H1 (cell line): ENCODE measurements around the gene F11R. TPM values are rescaled to one million over a fixed set of nuclear protein-coding genes. Genes with fewer than 3 reads are reported as not detected.
A peak's percentile ranks its signal among the peaks of the same experiment; 100 is the strongest.
"Not testable (repeated sequence)": the region's sequence is repeated elsewhere in the genome, so short reads cannot be mapped to it uniquely, and the experiment has no call there.

ENCODE experiments used
- CTCF ChIA-PET: fragments of 300-600 bp; sonication (Branson Sonifier 250); formaldehyde crosslinking; loops from one replicate; lab custom pipeline; 2021; ENCODE audit not compliant: partially characterized antibody; lab: Charles Lee
- POLR2A ChIA-PET: fragments of 300-600 bp; sonication (Branson Sonifier 250); formaldehyde crosslinking; loops from one replicate; lab custom pipeline; 2021; ENCODE audit warnings: inconsistent platforms; ENCODE audit not compliant: partially characterized antibody; lab: Charles Lee
- DNase-seq, 2 experiments: peaks; one replicate each; pipeline versions ENCODE4 v3.0.0 to v3.0.0-alpha.2; 2010 to 2022; ENCODE audit warnings: low spot score in 2 of 2, low read depth in 1 of 2, mixed read lengths in 1 of 2
- FAIRE-seq: peaks from 2 replicates; lab custom pipeline; 2011; peaks lifted over from hg19 to GRCh38; lab: Jason Lieb, UNC
- H2AFZ ChIP-seq: 2 replicates; pipeline ENCODE4 v1.8.1; 2012; ENCODE audit warnings: low read length, inconsistent platforms
- H2AK5ac ChIP-seq: 2 replicates; pipeline ENCODE4 v1.6.1; 2013; ENCODE audit warnings: low read depth, low read length
- H2BK120ac ChIP-seq: replicated peaks from 2 replicates; pipeline ENCODE3; 2013; ENCODE audit warnings: low read depth, low read length, inconsistent platforms
- H2BK12ac ChIP-seq: 2 replicates; pipeline ENCODE4 v1.6.1; 2013; ENCODE audit warnings: low read depth, low read length
- H2BK15ac ChIP-seq: 2 replicates; pipeline ENCODE4 v1.6.1; 2013; ENCODE audit warnings: low read length
- H2BK20ac ChIP-seq: 2 replicates; pipeline ENCODE4 v1.6.1; 2013; ENCODE audit warnings: low read length
- H2BK5ac ChIP-seq: 2 replicates; pipeline ENCODE4 v1.6.1; 2013; ENCODE audit warnings: low read depth, low read length
- H3K14ac ChIP-seq: 2 replicates; pipeline ENCODE4 v1.6.1; 2013; ENCODE audit warnings: inconsistent platforms; ENCODE audit not compliant: insufficient read length
- H3K18ac ChIP-seq: 2 replicates; pipeline ENCODE4 v1.6.1; 2013; ENCODE audit warnings: low read length; ENCODE audit errors: extremely low read depth
- H3K23ac ChIP-seq: 2 replicates; pipeline ENCODE4 v1.6.1; 2013; ENCODE audit warnings: inconsistent platforms; ENCODE audit not compliant: insufficient read length
- H3K23me2 ChIP-seq: 2 replicates; pipeline ENCODE4 v1.6.1; 2013; ENCODE audit warnings: low read depth, low read length
- H3K27ac ChIP-seq: 2 replicates; pipeline ENCODE4 v1.6.1; 2011; ENCODE audit warnings: low read depth, low read length, inconsistent platforms
- H3K27me3 ChIP-seq, 4 experiments: replicated peaks in 1 of 4; 1 replicate in 1 of 4; 2 replicates in 3 of 4; pipeline versions ENCODE4 v1.6.1 to v1.8.1; 2011 to 2013; ENCODE audit warnings: low read length in 3 of 4, mild to moderate bottlenecking in 3 of 4, inconsistent platforms in 2 of 4, mixed read lengths in 2 of 4, moderate library complexity in 1 of 4; ENCODE audit not compliant: control insufficient read depth in 3 of 4, insufficient read depth in 3 of 4; ENCODE audit errors: extremely low read depth in 1 of 4
- H3K36me3 ChIP-seq, 4 experiments: 2 replicates each; pipeline versions ENCODE4 v1.6.1 to v1.8.1; 2011 to 2013; ENCODE audit warnings: mild to moderate bottlenecking in 4 of 4, low read length in 3 of 4, moderate library complexity in 2 of 4, control low read depth in 1 of 4, inconsistent platforms in 1 of 4; ENCODE audit not compliant: insufficient read depth in 4 of 4, control insufficient read depth in 2 of 4
- H3K4ac ChIP-seq: replicated peaks from 2 replicates; pipeline ENCODE3; 2013; ENCODE audit warnings: low read length, low read depth, mixed read lengths, inconsistent platforms; ENCODE audit not compliant: insufficient read length
- H3K4me1 ChIP-seq, 4 experiments: replicated peaks in 1 of 4; 1 replicate in 1 of 4; 2 replicates in 3 of 4; pipeline versions ENCODE4 v1.6.1 to v1.8.1; 2011 to 2013; ENCODE audit warnings: low read length in 3 of 4, inconsistent platforms in 2 of 4, mixed read lengths in 1 of 4; ENCODE audit not compliant: insufficient read depth in 4 of 4, control insufficient read depth in 3 of 4
- H3K4me2 ChIP-seq, 2 experiments: 2 replicates each; pipeline versions ENCODE4 v1.6.1 to v1.8.1; 2011 to 2013; ENCODE audit warnings: low read depth in 2 of 2, low read length in 2 of 2, control low read depth in 1 of 2, inconsistent platforms in 1 of 2, mild to moderate bottlenecking in 1 of 2; ENCODE audit not compliant: insufficient read depth in 1 of 2
- H3K4me3 ChIP-seq, 4 experiments: fragments of 200-600, 300-600 bp in 1 of 4; sonication (generic), shearing (Covaris generic), sonication (Bioruptor Twin) in 1 of 4; 2 replicates each; pipeline versions ENCODE4 v1.5.1 to v1.8.1; 2011 to 2016; ENCODE audit warnings: low read length in 4 of 4, low read depth in 3 of 4, control low read depth in 2 of 4, inconsistent platforms in 2 of 4, mild to moderate bottlenecking in 2 of 4, mixed read lengths in 1 of 4, moderate library complexity in 1 of 4; ENCODE audit not compliant: insufficient read depth in 2 of 4; ENCODE audit errors: extremely low read depth in 1 of 4
- H3K56ac ChIP-seq: replicated peaks from 2 replicates; pipeline ENCODE3; 2013; ENCODE audit warnings: low read depth, mild to moderate bottlenecking, mixed read lengths, low read length, inconsistent platforms; ENCODE audit not compliant: insufficient read length
- H3K79me1 ChIP-seq: 2 replicates; pipeline ENCODE4 v1.6.1; 2013; ENCODE audit warnings: low read depth, low read length, control low read depth
- H3K79me2 ChIP-seq, 2 experiments: 2 replicates each; pipeline versions ENCODE4 v1.6.1 to v1.8.1; 2012 to 2013; ENCODE audit warnings: low read length in 2 of 2, mild to moderate bottlenecking in 2 of 2, inconsistent platforms in 1 of 2; ENCODE audit not compliant: insufficient read depth in 2 of 2, control insufficient read depth in 1 of 2
- H3K9ac ChIP-seq, 4 experiments: replicated peaks in 1 of 4; 1 replicate in 1 of 4; 2 replicates in 3 of 4; pipeline versions ENCODE4 v1.6.1 to v1.8.1; 2011 to 2013; ENCODE audit warnings: low read depth in 3 of 4, low read length in 3 of 4, control low read depth in 2 of 4, mild to moderate bottlenecking in 2 of 4, moderate library complexity in 2 of 4, inconsistent platforms in 1 of 4; ENCODE audit errors: extremely low read depth in 1 of 4
- H3K9me3 ChIP-seq, 2 experiments: 2 replicates each; pipeline versions ENCODE4 v1.6.1 to v1.8.1; 2012 to 2013; ENCODE audit warnings: mild to moderate bottlenecking in 2 of 2, moderate library complexity in 2 of 2, control low read depth in 1 of 2, inconsistent platforms in 1 of 2, low read depth in 1 of 2, low read length in 1 of 2, mixed read lengths in 1 of 2; ENCODE audit not compliant: insufficient read depth in 2 of 2
- H4K20me1 ChIP-seq, 2 experiments: replicated peaks in 1 of 2; 2 replicates each; pipeline versions ENCODE3 to v1.8.1; 2011 to 2013; ENCODE audit warnings: inconsistent platforms in 2 of 2, low read length in 2 of 2, mild to moderate bottlenecking in 1 of 2; ENCODE audit not compliant: insufficient read depth in 2 of 2, control insufficient read depth in 1 of 2
- H4K5ac ChIP-seq: 2 replicates; pipeline ENCODE4 v1.6.1; 2013; ENCODE audit warnings: low read length, low read depth, mixed read lengths, inconsistent platforms; ENCODE audit not compliant: insufficient read length
- H4K8ac ChIP-seq: 2 replicates; pipeline ENCODE4 v1.8.0; 2013; ENCODE audit warnings: mild to moderate bottlenecking, moderate library complexity, low read length, inconsistent platforms; ENCODE audit not compliant: insufficient read depth; ENCODE audit errors: extremely low read depth
- H4K91ac ChIP-seq: replicated peaks from 2 replicates; pipeline ENCODE3; 2013; ENCODE audit warnings: low read length, mixed read lengths, inconsistent platforms; ENCODE audit not compliant: insufficient read length
- WGBS, 2 experiments: shearing (Covaris generic) in 1 of 2; methylation state at CpG; one replicate each; pipeline versions ENCODE4 v1.1.6 to v1.1.7; 2013 to 2015; ENCODE audit warnings: low lambda C conversion rate in 2 of 2, mixed read lengths in 2 of 2, inconsistent platforms in 1 of 2, low coverage in 1 of 2, missing lambda C conversion rate in 1 of 2; ENCODE audit not compliant: insufficient replicate concordance in 2 of 2, insufficient coverage in 1 of 2, insufficient read length in 1 of 2; ENCODE audit errors: extremely low coverage in 1 of 2, missing lambda C conversion rate in 1 of 2; 5-methylcytosine and 5-hydroxymethylcytosine counted together
- polyA plus RNA-seq, 7 experiments: library from polyadenylated mRNA; depleted of rRNA in 3 of 7; stranded (reverse) in 5 of 7; unstranded in 2 of 7; fragments of >200 nt in 5 of 7; fragments of 200-250 nt in 2 of 7; gene quantifications; 1 replicate in 5 of 7; 2 replicates in 1 of 7; 4 replicates in 1 of 7; pipeline versions ENCODE4 v1.2.1 to v1.2.3, GENCODE V29; 2011 to 2013; ENCODE audit warnings: missing spikeins in 2 of 7, mixed read lengths in 2 of 7
- total RNA-seq: library from RNA; stranded (reverse); fragmentation: NEBNext Ultra II Directional; extraction: Animal tissue kit (Norgen Biotek cat#: 25700); gene quantifications from 2 replicates; pipeline ENCODE4 v1.2.1, GENCODE V29; 2021

The F11R gene
- total and polyA plus RNA-seq, 2 of the 8 experiments (the other 6 are each of a cell fraction or from before 2014, with no cell fraction given): 159 to 200 TPM

- H3K23me2 ChIP-seq: peaks cover 11% of the 10 kb centered on the region
- not testable (repeated sequence) for H3K56ac ChIP-seq, H2BK5ac ChIP-seq, H4K91ac ChIP-seq, H3K36me3 ChIP-seq, H2AK5ac ChIP-seq, DNase-seq, H2AFZ ChIP-seq, H2BK120ac ChIP-seq, FAIRE-seq, H2BK15ac ChIP-seq, H3K27me3 ChIP-seq, H3K23ac ChIP-seq, H4K5ac ChIP-seq, H3K14ac ChIP-seq, H3K4ac ChIP-seq, H2BK20ac ChIP-seq, H2BK12ac ChIP-seq, H3K18ac ChIP-seq, H3K9ac ChIP-seq, H3K4me3 ChIP-seq, H3K27ac ChIP-seq, H3K9me3 ChIP-seq, H4K8ac ChIP-seq
- H4K20me1 ChIP-seq: peaks cover 9 to 24% of the 10 kb centered on the region in 2 experiments
- H3K79me2 ChIP-seq: peaks cover 43 to 82% of the 10 kb centered on the region in 2 experiments
- peaks cover 18 to 30% (median 23%) of the 10 kb centered on the region in 4 experiments for H3K4me1 ChIP-seq
- CTCF ChIA-PET: interaction anchor here (3.5 kb wide), 1 partner anchor 80 kb away, joined by 12 read pairs; no protein-coding TSS in a partner anchor
- POLR2A ChIA-PET: interaction anchor here (0.7 kb wide), 1 partner anchor 22 kb away, joined by 3 read pairs; the partner anchor contains the start of gene TSTD1
- H3K4me2 ChIP-seq: peak overlapping the region in 1 of 2 experiments; percentile 92; a peak in 1 of 4 replicates
- peaks cover 14% of the 10 kb centered on the region for H3K79me1 ChIP-seq
- 92% methylated on average over 1 of the region's 1 CpG; no CpG with 5 or more reads in 1 of the 2 experiments for WGBS, 2 experiments
Observed at GRCh38 chr1:161016683-161017082, 4.3 kb downstream of the F11R start.
